HG02763 (cell line): ENCODE data around the gene FIGNL2.
"Not testable (repeated sequence)": the region's sequence is repeated elsewhere in the genome, so short reads cannot be mapped to it uniquely, and the experiment has no call there.

Experiments used
- ATAC-seq: cut with Tn5 transposase; IDR thresholded peaks from one replicate; pipeline ENCODE4 v1.9.1; 2021; ENCODE audit warnings: mild to moderate bottlenecking, moderate library complexity; ENCODE audit not compliant: unreplicated experiment

The FIGNL2 gene

GRCh38 chr12:51819736-51820525, 28.6 kb downstream of the FIGNL2 start:
- ATAC-seq, result no peak

- no peak for ATAC-seq
Measured at GRCh38 chr12:51818566-51819300, 29.8 kb downstream of the FIGNL2 start.

- ATAC-seq, result no peak
Measured at GRCh38 chr12:51818086-51818485, 30.4 kb downstream of the FIGNL2 start.

GRCh38 chr12:51817027-51817953, 31.2 kb downstream of the FIGNL2 start:
- no peak for ATAC-seq

GRCh38 chr12:51815571-51815970, 32.9 kb downstream of the FIGNL2 start:
- no peak for ATAC-seq

GRCh38 chr12:51814311-51815088, 34.0 kb downstream of the FIGNL2 start:
- no peak for ATAC-seq

GRCh38 chr12:51813931-51814310, 34.6 kb downstream of the FIGNL2 start:
- no peak for ATAC-seq

GRCh38 chr12:51812871-51813270, 35.6 kb downstream of the FIGNL2 start:
- no peak for ATAC-seq

GRCh38 chr12:51811203-51812202, 37.0 kb downstream of the FIGNL2 start:
- ATAC-seq, result no peak

GRCh38 chr12:51809193-51809592, 39.3 kb downstream of the FIGNL2 start:
- no peak for ATAC-seq

GRCh38 chr12:51806896-51807295, 41.6 kb downstream of the FIGNL2 start:
- no peak for ATAC-seq

GRCh38 chr12:51801027-51801426, 47.5 kb downstream of the FIGNL2 start:
- no peak for ATAC-seq

- no peak for ATAC-seq
Measured at GRCh38 chr12:51798501-51798900, 50.0 kb downstream of the FIGNL2 start.

- ATAC-seq, result not testable (repeated sequence)
Measured at GRCh38 chr12:51798051-51798450, 50.5 kb downstream of the FIGNL2 start.

GRCh38 chr12:51797301-51797700, 51.2 kb downstream of the FIGNL2 start:
- no peak for ATAC-seq

GRCh38 chr12:51793201-51793600, 55.3 kb downstream of the FIGNL2 start:
- no peak for ATAC-seq

GRCh38 chr12:51792417-51792816, 56.1 kb downstream of the FIGNL2 start:
- no peak for ATAC-seq

GRCh38 chr12:51788876-51789275, 59.6 kb downstream of the FIGNL2 start:
- ATAC-seq, result no peak

- ATAC-seq, result no peak
Measured at GRCh38 chr12:51785906-51786305, 62.6 kb downstream of the FIGNL2 start.
